HepG2 (cell line): ENCODE results near the gene LCE4A. TPM values are rescaled to one million over a fixed set of nuclear protein-coding genes. Genes with fewer than 3 reads are reported as not detected.

Source experiments
- ATAC-seq: fragments of 200-7000 bp; cut with Tn5 transposase; 3 replicates; pipeline ENCODE4 v1.9.1; 2020; ENCODE audit warnings: mild to moderate bottlenecking, moderate library complexity
- BruUV-seq: library from RNA; stranded (reverse); fragments of 400-500 nt; replicated peaks from 2 replicates; lab custom pipeline; 2021; lab: Mats Ljungman, UMichigan
- CTCF ChIA-PET: fragments of 300-600 bp; formaldehyde crosslinking; extraction: SDS; loops from one replicate; lab custom pipeline; 2021; ENCODE audit warnings: low total read pairs, inconsistent platforms, low intra/inter-chr PET ratio; lab: Yijun Ruan, JAX
- POLR2A ChIA-PET: fragments of 350-600 bp; sonication (Branson Sonifier 250); formaldehyde crosslinking; loops from one replicate; lab custom pipeline; 2020; ENCODE audit warnings: antibody characterized with exemption, inconsistent platforms; lab: Yijun Ruan, JAX
- DNase-seq: peaks from one replicate; pipeline ENCODE4 v3.0.0-alpha.2; 2015; ENCODE audit warnings: low spot score
- FAIRE-seq: peaks from 3 replicates; lab custom pipeline; 2011; peaks lifted over from hg19 to GRCh38; lab: Jason Lieb, UNC
- H2AFZ ChIP-seq: one replicate; pipeline ENCODE4 v1.6.1; 2011; ENCODE audit warnings: low read length, inconsistent platforms
- H3K27ac ChIP-seq: fragments of 300-600 bp; 3 replicates; pipeline ENCODE4 v1.8.0; 2011; ENCODE audit warnings: mixed run types, mild to moderate bottlenecking, mixed read lengths, low read length, inconsistent platforms; ENCODE audit not compliant: insufficient read depth; ENCODE audit errors: extremely low read length
- H3K27me3 ChIP-seq, 2 experiments: fragments of 200-600 bp in 1 of 2; 2 replicates in 1 of 2; 3 replicates in 1 of 2; pipeline versions ENCODE4 v1.6.0 to v1.8.0; 2011; ENCODE audit warnings: low read length in 2 of 2, mild to moderate bottlenecking in 2 of 2, moderate library complexity in 2 of 2, inconsistent platforms in 1 of 2; ENCODE audit not compliant: insufficient read depth in 2 of 2, control insufficient read depth in 1 of 2
- H3K36me3 ChIP-seq, 2 experiments: fragments of 200-600 bp in 1 of 2; replicated peaks in 1 of 2; 2 replicates in 1 of 2; 3 replicates in 1 of 2; pipeline versions ENCODE4 v1.5.1 to v1.8.0; 2011; ENCODE audit warnings: low read length in 2 of 2, inconsistent platforms in 1 of 2; ENCODE audit not compliant: insufficient read depth in 2 of 2, control insufficient read depth in 1 of 2
- H3K4me1 ChIP-seq: 2 replicates; pipeline ENCODE4 v1.5.1; 2012; ENCODE audit warnings: low read length, inconsistent platforms; ENCODE audit not compliant: insufficient read depth
- H3K4me2 ChIP-seq: 2 replicates; pipeline ENCODE4 v1.6.0; 2011; ENCODE audit warnings: low read depth, low read length, inconsistent platforms
- H3K4me3 ChIP-seq, 3 experiments: fragments of 200-600 bp in 1 of 3; sonication (generic), shearing (Covaris generic) in 1 of 3; replicated peaks in 1 of 3; 2 replicates each; pipeline ENCODE4 v1.5.1; 2011 to 2016; ENCODE audit warnings: low read length in 3 of 3, inconsistent platforms in 2 of 3, low read depth in 2 of 3, mild to moderate bottlenecking in 2 of 3, control low read depth in 1 of 3, mixed read lengths in 1 of 3; ENCODE audit not compliant: insufficient read depth in 1 of 3
- H3K79me2 ChIP-seq: one replicate; pipeline ENCODE4 v1.6.1; 2011; ENCODE audit warnings: low read length, inconsistent platforms; ENCODE audit not compliant: insufficient read depth
- H3K9ac ChIP-seq: 2 replicates; pipeline ENCODE4 v1.6.0; 2011; ENCODE audit warnings: mild to moderate bottlenecking, low read depth, low read length, inconsistent platforms; ENCODE audit not compliant: insufficient read depth
- H3K9me3 ChIP-seq: 2 replicates; pipeline ENCODE4 v1.5.1; 2012; ENCODE audit warnings: mild to moderate bottlenecking, low read length
- H4K20me1 ChIP-seq: 2 replicates; pipeline ENCODE4 v1.6.0; 2011; ENCODE audit warnings: inconsistent platforms, mild to moderate bottlenecking, low read length, moderate library complexity; ENCODE audit not compliant: insufficient read depth
- ARNT2 ChIP-seq: sonication (generic); formaldehyde crosslinking; IDR thresholded peaks from 2 replicates; pipeline ENCODE4 v1.8.0; 2022; ENCODE audit warnings: mild to moderate bottlenecking, low read depth, missing genetic modification reagents, moderate library complexity
- PCBP1 ChIP-seq: fragments of 200-400 bp; formaldehyde crosslinking; IDR thresholded peaks from 2 replicates; pipeline ENCODE4 v1.6.1; 2017; ENCODE audit warnings: mild to moderate bottlenecking, low read depth, low read length, borderline replicate concordance
- ZNF337 ChIP-seq: sonication (generic); formaldehyde crosslinking; IDR thresholded peaks from 2 replicates; pipeline ENCODE4 v1.5.1; 2020; ENCODE audit warnings: missing genetic modification reagents, low read depth, mild to moderate bottlenecking, borderline replicate concordance
- WGBS: methylation state at CpG from one replicate; pipeline ENCODE4 v1.1.6; 2017; ENCODE audit warnings: low lambda C conversion rate; 5-methylcytosine and 5-hydroxymethylcytosine counted together
- in situ Hi-C: cut with HindIII; loops from 2 replicates; pipeline ENCODE4 v1.10.0; 2017; ENCODE audit warnings: low pct_unique_long_range_greater_than_20kb; ENCODE audit not compliant: extremely low pct_ligation_motif_present
- intact Hi-C: fragments of 100-400 bp; cut with micrococcal nuclease; formaldehyde crosslinking; loops from one replicate; pipeline ENCODE4 v1.10.0; 2022; ENCODE audit not compliant: unreplicated experiment
- polyA plus RNA-seq, 8 experiments: library from polyadenylated mRNA; depleted of rRNA in 3 of 8; stranded (reverse) in 7 of 8; unstranded in 1 of 8; fragments of >200 nt; fragmentation: Illumina TruSeq in 4 of 8; extraction: Trizol in 4 of 8; gene quantifications; 2 replicates each; pipeline versions ENCODE4 v1.2.1 to v1.2.3, GENCODE V29; 2011 to 2016; ENCODE audit warnings: low read depth in 4 of 8, missing spikeins in 1 of 8, mixed read lengths in 1 of 8; ENCODE audit not compliant: insufficient read depth in 1 of 8
- total RNA-seq, 5 experiments: library from RNA; depleted of rRNA; stranded (reverse); fragments of >200 nt; fragmentation: Illumina TruSeq; extraction: Trizol; gene quantifications; 2 replicates each; pipeline ENCODE4 v1.2.3, GENCODE V29; 2016; ENCODE audit warnings: low read depth in 1 of 5
- TF ChIP-seq, protein P1 (sequence below): sonication (generic); formaldehyde crosslinking; IDR thresholded peaks from 2 replicates; pipeline ENCODE4 v1.5.1; 2020; ENCODE audit warnings: missing genetic modification reagents, mild to moderate bottlenecking, borderline replicate concordance

LCE4A gene
- total and polyA plus RNA-seq, 2 of the 13 experiments (the other 11 are each of a cell fraction or from before 2014, with no cell fraction given): not detected

DNA sequence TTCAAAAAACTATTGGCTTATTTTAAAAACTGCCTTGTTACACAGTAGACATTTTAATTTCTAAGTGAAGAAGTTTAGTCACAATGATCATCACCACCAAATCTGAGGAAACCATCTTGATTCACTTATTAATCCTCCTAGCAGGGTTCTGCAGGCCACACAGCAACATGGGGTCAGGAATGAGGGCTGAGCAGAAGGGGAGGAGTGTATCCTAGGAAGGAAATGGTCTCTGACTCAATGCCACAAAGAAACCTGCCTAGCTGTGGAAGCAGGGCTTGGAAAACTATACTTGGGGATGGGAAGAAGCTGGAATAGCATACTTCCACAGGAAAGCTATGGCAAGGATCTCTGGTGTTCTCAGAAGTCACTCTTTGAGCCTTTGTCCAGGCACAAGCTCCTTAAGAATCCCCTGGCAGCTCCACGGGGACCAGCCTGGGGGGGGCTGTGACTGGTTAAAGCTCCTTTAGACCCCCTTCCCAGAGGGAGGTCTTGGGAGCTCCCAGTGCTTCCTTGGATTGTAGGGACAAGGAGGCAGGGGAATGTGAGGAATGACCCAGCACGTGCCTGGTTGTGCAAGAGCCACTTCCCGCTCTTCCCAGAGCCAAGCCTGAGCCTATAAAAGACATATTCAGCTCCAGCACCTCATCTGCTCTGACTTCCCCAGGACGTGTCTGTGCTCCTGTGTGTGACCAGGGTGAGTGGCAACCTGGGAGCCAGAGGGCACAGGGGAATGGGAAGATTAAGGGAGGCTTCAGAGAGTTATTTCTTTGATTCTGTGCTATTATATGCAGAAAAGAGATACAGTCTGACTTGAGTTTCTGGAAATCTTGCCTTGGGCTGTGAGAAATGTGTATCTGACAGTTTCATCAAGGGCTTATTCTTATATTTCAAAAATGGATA lies 10.0 kb upstream of the LCE4A start, which contains the start of gene LCE2A:
Gene LCE2A, plus strand, starts transcription at position 645 of the 900 bp plus-strand sequence. CDS start 557 bp downstream, outside the sequence.
- POLR2A ChIA-PET: no interaction called here
- in situ Hi-C loops (no loop called here), intact Hi-C loops (no loop called here)
- Histone ChIP-seq H3K9ac (no peak within 1 kb of the TSS), H3K9me3 (no peaks in the 10 kb centered on the region; the same call in 1 of the 2 replicates), H3K27me3 (no peaks in the 10 kb centered on the region; a peak in 1 of 5 replicates), H3K36me3 (no peaks in the 10 kb centered on the region), H3K27ac (no peak within 1 kb of the TSS), H4K20me1 (no peaks in the 10 kb centered on the region), H3K4me1 (no peaks in the 10 kb centered on the region), H3K4me2 (no peak within 1 kb of the TSS), H2AFZ (no peak within 1 kb of the TSS), H3K79me2 (no peaks in the 10 kb centered on the region), H3K4me3 (no peak within 1 kb of the TSS)
- TF ChIP-seq ZNF337 (CRISPR knock-in tag): no peak
- TF ChIP-seq ARNT2: no peak
- CTCF ChIA-PET: no interaction called here
- FAIRE-seq: no peak
- no peak for ATAC-seq
- WGBS: 0% methylated on average over 1 of the region's 4 CpGs
- no TSS peak for BruUV-seq
- no peak for DNase-seq

DNA sequence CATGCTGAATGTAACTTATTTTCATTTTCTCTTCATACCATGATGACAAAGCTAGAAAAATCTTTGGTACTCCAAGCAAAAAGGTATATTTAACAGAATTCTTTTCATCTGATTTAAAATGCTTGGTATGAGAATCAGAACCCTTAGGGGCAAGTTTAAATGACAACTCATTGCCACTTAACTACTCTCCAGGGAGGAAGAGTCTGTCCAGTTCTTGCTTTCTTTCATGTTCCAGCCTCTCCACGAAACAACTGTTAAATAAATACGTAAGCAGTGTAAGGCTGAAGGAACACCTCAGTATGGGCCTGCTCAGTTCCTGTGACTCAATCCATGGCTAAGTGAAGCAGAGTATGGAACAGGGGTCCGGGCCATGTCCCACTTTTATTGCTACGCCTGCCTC lies 8.2 kb upstream of the LCE4A start:
- H3K9ac ChIP-seq: no peak overlapping the region
- POLR2A ChIA-PET: no interaction called here
- no peaks in the 10 kb centered on the region for H3K79me2 ChIP-seq
- H3K27me3 ChIP-seq: no peaks in the 10 kb centered on the region; a peak in 1 of 5 replicates
- H2AFZ ChIP-seq: no peak overlapping the region
- H3K4me2 ChIP-seq: no peak overlapping the region
- intact Hi-C loops (no loop called here), in situ Hi-C loops (no loop called here)
- DNase-seq (no peak), FAIRE-seq (no peak), ATAC-seq (no peak)
- H4K20me1 ChIP-seq: no peaks in the 10 kb centered on the region
- no peaks in the 10 kb centered on the region for H3K36me3 ChIP-seq
- WGBS: 13% methylated on average over 4 of the region's 4 CpGs
- no peak for TF ChIP-seq PCBP1
- TF ChIP-seq, protein P1, sequence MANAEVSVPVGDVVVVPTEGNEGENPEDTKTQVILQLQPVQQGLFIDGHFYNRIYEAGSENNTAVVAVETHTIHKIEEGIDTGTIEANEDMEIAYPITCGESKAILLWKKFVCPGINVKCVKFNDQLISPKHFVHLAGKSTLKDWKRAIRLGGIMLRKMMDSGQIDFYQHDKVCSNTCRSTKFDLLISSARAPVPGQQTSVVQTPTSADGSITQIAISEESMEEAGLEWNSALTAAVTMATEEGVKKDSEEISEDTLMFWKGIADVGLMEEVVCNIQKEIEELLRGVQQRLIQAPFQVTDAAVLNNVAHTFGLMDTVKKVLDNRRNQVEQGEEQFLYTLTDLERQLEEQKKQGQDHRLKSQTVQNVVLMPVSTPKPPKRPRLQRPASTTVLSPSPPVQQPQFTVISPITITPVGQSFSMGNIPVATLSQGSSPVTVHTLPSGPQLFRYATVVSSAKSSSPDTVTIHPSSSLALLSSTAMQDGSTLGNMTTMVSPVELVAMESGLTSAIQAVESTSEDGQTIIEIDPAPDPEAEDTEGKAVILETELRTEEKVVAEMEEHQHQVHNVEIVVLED (CRISPR knock-in tag): no peak
- H3K4me1 ChIP-seq: no peaks in the 10 kb centered on the region
- CTCF ChIA-PET: no interaction called here
- BruUV-seq: no TSS peak
- H3K4me3 ChIP-seq: no peak overlapping the region
- H3K27ac ChIP-seq: no peak overlapping the region
- no peaks in the 10 kb centered on the region for H3K9me3 ChIP-seq
